Inflammatory macrophage (primary cell): ENCODE results near the gene TMEM45B.
"Not testable (repeated sequence)": the region's sequence is repeated elsewhere in the genome, so short reads cannot be mapped to it uniquely, and the experiment has no call there.

ENCODE experiments used
- DNase-seq, 2 donors: peaks; one replicate each; pipeline ENCODE4 v3.0.0-alpha.2; 2020 to 2022
- total RNA-seq, 18 experiments: gene quantifications; one replicate each; lab custom pipeline; 2026; ENCODE audit warnings: mixed read lengths in 6 of 18, inconsistent platforms in 2 of 18; lab: John Stamatoyannopoulos, UW

The TMEM45B gene
- 1.9 to 25.1 (median 8.6) reads per million in 18 experiments for total RNA-seq

GRCh38 chr11:129815596-129816461 lies at the start of gene TMEM45B:
Gene TMEM45B, plus strand, starts transcription at chr11:129815848. Its CDS starts 36,635 bp downstream, at chr11:129852483.
- no peak for DNase-seq

- peak in 1 of 2 donors; percentile 31 for DNase-seq
Measured at GRCh38 chr11:129766898-129767604, 48.6 kb upstream of the TMEM45B start.

- DNase-seq: no peak
Measured at GRCh38 chr11:129767827-129768226, 47.8 kb upstream of the TMEM45B start.

GRCh38 chr11:129768356-129768755 lies 47.3 kb upstream of the TMEM45B start:
- DNase-seq: no peak

GRCh38 chr11:129769059-129769458 lies 46.6 kb upstream of the TMEM45B start:
- DNase-seq: no peak

GRCh38 chr11:129770993-129771392 lies 44.7 kb upstream of the TMEM45B start:
- DNase-seq: peak in 1 of 2 donors; percentile 7

GRCh38 chr11:129771456-129771855 lies 44.2 kb upstream of the TMEM45B start:
- DNase-seq: not testable (repeated sequence)

- DNase-seq: no peak
Measured at GRCh38 chr11:129778877-129779276, 36.8 kb upstream of the TMEM45B start.

GRCh38 chr11:129779342-129779741 lies 36.3 kb upstream of the TMEM45B start:
- DNase-seq: no peak

GRCh38 chr11:129785383-129786111 lies 30.1 kb upstream of the TMEM45B start:
- peak; percentile 33 to 48 for DNase-seq

GRCh38 chr11:129786112-129786416 lies 29.6 kb upstream of the TMEM45B start:
- not testable (repeated sequence) for DNase-seq

- no peak for DNase-seq
Measured at GRCh38 chr11:129787532-129788155, 28.0 kb upstream of the TMEM45B start.

- DNase-seq: no peak
Measured at GRCh38 chr11:129788278-129788677, 27.4 kb upstream of the TMEM45B start.

- peak in 1 of 2 donors; percentile 21 for DNase-seq
Measured at GRCh38 chr11:129790106-129790505, 25.5 kb upstream of the TMEM45B start.

- DNase-seq: no peak
Measured at GRCh38 chr11:129791515-129791914, 24.1 kb upstream of the TMEM45B start.

GRCh38 chr11:129792663-129793062 lies 23.0 kb upstream of the TMEM45B start:
- DNase-seq: no peak

GRCh38 chr11:129795089-129795488 lies 20.6 kb upstream of the TMEM45B start:
- no peak for DNase-seq

GRCh38 chr11:129798212-129798611 lies 17.4 kb upstream of the TMEM45B start:
- no peak for DNase-seq

GRCh38 chr11:129800162-129800561 lies 15.5 kb upstream of the TMEM45B start:
- not testable (repeated sequence) for DNase-seq

GRCh38 chr11:129800655-129801054 lies 15.0 kb upstream of the TMEM45B start:
- DNase-seq: no peak

- no peak for DNase-seq
Measured at GRCh38 chr11:129803533-129803932, 12.1 kb upstream of the TMEM45B start.

GRCh38 chr11:129804012-129804411 lies 11.6 kb upstream of the TMEM45B start:
- no peak for DNase-seq

- DNase-seq: not testable (repeated sequence)
Measured at GRCh38 chr11:129808241-129808640, 7.4 kb upstream of the TMEM45B start.
